IMR-90 (cell line): Measurements from ENCODE around the gene ADAM23. TPM values are rescaled to one million over a fixed set of nuclear protein-coding genes. Genes with fewer than 3 reads are reported as not detected.

Experiments used
- ATAC-seq: fragments of 200-7000 bp; cut with Tn5 transposase; 2 replicates; pipeline ENCODE4 v1.9.1; 2020; ENCODE audit warnings: low read depth, mild to moderate bottlenecking, moderate library complexity
- BruUV-seq: library from RNA; stranded (reverse); fragments of 400-500 nt; replicated peaks from 2 replicates; lab custom pipeline; 2021; lab: Mats Ljungman, UMichigan
- CTCF ChIA-PET: fragments of 300-600 bp; formaldehyde crosslinking; extraction: SDS; loops from one replicate; lab custom pipeline; 2021; ENCODE audit warnings: antibody characterized with exemption; lab: Yijun Ruan, JAX
- POLR2A ChIA-PET: fragments of 300-600 bp; sonication (Branson Sonifier 250); formaldehyde crosslinking; loops from one replicate; lab custom pipeline; 2022; ENCODE audit warnings: antibody characterized with exemption; ENCODE audit not compliant: unreplicated experiment; lab: Charles Lee
- DNase-seq: peaks from one replicate; pipeline ENCODE4 v3.0.0; 2013
- H2AFZ ChIP-seq: replicated peaks from 2 replicates; pipeline ENCODE3; 2013; ENCODE audit warnings: low read length, mild to moderate bottlenecking; ENCODE audit not compliant: poor library complexity
- H2AK5ac ChIP-seq: 2 replicates; pipeline ENCODE4 v1.6.1; 2013; ENCODE audit warnings: low read depth, low read length, inconsistent platforms
- H2AK9ac ChIP-seq: replicated peaks from 2 replicates; pipeline ENCODE3; 2013; ENCODE audit warnings: mild to moderate bottlenecking, low read depth, low read length, moderate library complexity; ENCODE audit not compliant: poor library complexity
- H2BK120ac ChIP-seq: 2 replicates; pipeline ENCODE4 v1.6.1; 2013; ENCODE audit warnings: low read depth, low read length, inconsistent platforms
- H2BK15ac ChIP-seq: 3 replicates; pipeline ENCODE4 v1.6.1; 2013; ENCODE audit warnings: low read depth, low read length, inconsistent platforms
- H2BK20ac ChIP-seq: 2 replicates; pipeline ENCODE4 v1.6.1; 2013; ENCODE audit warnings: low read depth, mild to moderate bottlenecking, inconsistent platforms, low read length, moderate library complexity
- H2BK5ac ChIP-seq: 2 replicates; pipeline ENCODE4 v1.6.1; 2013; ENCODE audit warnings: mild to moderate bottlenecking, low read depth, low read length, inconsistent platforms; ENCODE audit not compliant: poor library complexity, severe bottlenecking
- H3K14ac ChIP-seq: replicated peaks from 2 replicates; pipeline ENCODE4 v1.6.1; 2013; ENCODE audit warnings: low read depth, low read length, inconsistent platforms
- H3K18ac ChIP-seq: 2 replicates; pipeline ENCODE4 v1.6.1; 2013; ENCODE audit warnings: low read depth, low read length, control low read depth
- H3K23ac ChIP-seq: 2 replicates; pipeline ENCODE4 v1.6.1; 2013; ENCODE audit warnings: low read depth, low read length, inconsistent platforms
- H3K27ac ChIP-seq: 2 replicates; pipeline ENCODE4 v1.5.1; 2013; ENCODE audit warnings: mild to moderate bottlenecking, control low read depth, low read length; ENCODE audit not compliant: insufficient read depth
- H3K27me3 ChIP-seq: 2 replicates; pipeline ENCODE4 v1.6.1; 2013; ENCODE audit warnings: low read length; ENCODE audit not compliant: control insufficient read depth, insufficient read depth
- H3K36me3 ChIP-seq: 2 replicates; pipeline ENCODE4 v1.6.1; 2013; ENCODE audit warnings: low read length, mixed read lengths; ENCODE audit not compliant: control insufficient read depth, insufficient read depth
- H3K4ac ChIP-seq: 2 replicates; pipeline ENCODE4 v1.6.1; 2013; ENCODE audit warnings: low read depth, low read length, inconsistent platforms
- H3K4me1 ChIP-seq: 2 replicates; pipeline ENCODE4 v1.6.1; 2013; ENCODE audit warnings: low read length, mixed read lengths; ENCODE audit not compliant: control insufficient read depth, insufficient read depth
- H3K4me2 ChIP-seq: 2 replicates; pipeline ENCODE4 v1.6.1; 2013; ENCODE audit warnings: low read depth, mild to moderate bottlenecking, control low read depth, low read length, moderate library complexity
- H3K4me3 ChIP-seq: 2 replicates; pipeline ENCODE4 v1.5.1; 2013; ENCODE audit warnings: low read depth, mild to moderate bottlenecking, control low read depth, low read length, moderate library complexity; ENCODE audit not compliant: insufficient read depth
- H3K56ac ChIP-seq: 2 replicates; pipeline ENCODE4 v1.6.1; 2013; ENCODE audit warnings: low read length, inconsistent platforms; ENCODE audit not compliant: insufficient read depth; ENCODE audit errors: extremely low read depth
- H3K79me1 ChIP-seq, 2 experiments: 2 replicates each; pipeline ENCODE4 v1.6.1; 2013; ENCODE audit warnings: low read length in 2 of 2, inconsistent platforms in 1 of 2, low read depth in 1 of 2
- H3K9ac ChIP-seq: 2 replicates; pipeline ENCODE4 v1.6.1; 2013; ENCODE audit warnings: low read depth, low read length, control low read depth
- H3K9me1 ChIP-seq: 2 replicates; pipeline ENCODE4 v1.6.1; 2013; ENCODE audit warnings: low read length, inconsistent platforms; ENCODE audit not compliant: insufficient read depth
- H3K9me3 ChIP-seq: 2 replicates; pipeline ENCODE4 v1.6.1; 2013; ENCODE audit warnings: low read length; ENCODE audit not compliant: control insufficient read depth, insufficient read depth
- H4K20me1 ChIP-seq: 2 replicates; pipeline ENCODE4 v1.6.1; 2013; ENCODE audit warnings: low read length, inconsistent platforms; ENCODE audit not compliant: insufficient read depth
- H4K5ac ChIP-seq: 2 replicates; pipeline ENCODE4 v1.6.1; 2013; ENCODE audit warnings: mild to moderate bottlenecking, low read depth, low read length, control low read depth
- H4K8ac ChIP-seq, 2 experiments: 2 replicates each; pipeline ENCODE4 v1.6.1; 2013; ENCODE audit warnings: low read depth in 2 of 2, low read length in 2 of 2, control low read depth in 1 of 2, inconsistent platforms in 1 of 2
- H4K91ac ChIP-seq: 2 replicates; pipeline ENCODE4 v1.6.1; 2013; ENCODE audit warnings: low read depth, low read length, inconsistent platforms; ENCODE audit not compliant: insufficient read depth
- BHLHE40 ChIP-seq: fragments of 150-350 bp; IDR thresholded peaks from 2 replicates; pipeline ENCODE4 v1.6.1; 2016; ENCODE audit warnings: mild to moderate bottlenecking, low read depth, low read length
- FOS ChIP-seq: fragments of 150-350 bp; IDR thresholded peaks from 2 replicates; pipeline ENCODE4 v1.6.1; 2016; ENCODE audit warnings: low read depth, low read length
- MAZ ChIP-seq: IDR thresholded peaks from 2 replicates; pipeline ENCODE4 v1.6.1; 2012; ENCODE audit warnings: low read depth, mild to moderate bottlenecking, low read length, improper control_type of control experiment, moderate library complexity, borderline replicate concordance
- NFE2L2 ChIP-seq: fragments of 150-350 bp; IDR thresholded peaks from 2 replicates; pipeline ENCODE4 v1.6.1; 2016; ENCODE audit warnings: low read depth, mild to moderate bottlenecking, low read length
- POLR2A ChIP-seq: IDR thresholded peaks from 2 replicates; pipeline ENCODE4 v1.6.1; 2012; ENCODE audit warnings: mild to moderate bottlenecking, low read depth, low read length
- RFX5 ChIP-seq: IDR thresholded peaks from 2 replicates; pipeline ENCODE4 v1.8.0; 2012; ENCODE audit warnings: low read depth, mild to moderate bottlenecking, low read length, moderate library complexity
- WGBS, 2 experiments: methylation state at CpG; one replicate each; pipeline versions ENCODE4 v1.1.5 to v1.1.7; 2013; ENCODE audit warnings: missing lambda C conversion rate in 2 of 2; ENCODE audit not compliant: insufficient read length in 1 of 2; ENCODE audit errors: extremely low coverage in 2 of 2; 5-methylcytosine and 5-hydroxymethylcytosine counted together
- dilution Hi-C: fragments of 300-500 bp; cut with HindIII; formaldehyde crosslinking; loops from one replicate; pipeline ENCODE4 v1.14.3; 2018; ENCODE audit warnings: low sequenced_read_pairs; ENCODE audit not compliant: unreplicated experiment
- in situ Hi-C: fragments of 300-500 bp; cut with MboI; formaldehyde crosslinking; loops from 3 replicates; pipeline ENCODE4 v1.14.3; 2019; ENCODE audit warnings: low sequenced_read_pairs, inconsistent platforms, mixed read lengths
- intact Hi-C: fragments of 100-400 bp; cut with micrococcal nuclease; formaldehyde crosslinking; loops from 2 replicates; pipeline ENCODE4 v1.10.0; 2022
- polyA plus RNA-seq, 3 experiments: library from polyadenylated mRNA; depleted of rRNA; stranded (reverse); fragments of >200 nt; gene quantifications; 2 replicates each; pipeline ENCODE4 v1.2.3, GENCODE V29; 2012; ENCODE audit warnings: low replicate concordance in 1 of 3
- total RNA-seq: library from RNA; depleted of rRNA; stranded (reverse); fragments of >200 nt; gene quantifications from 2 replicates; pipeline ENCODE4 v1.2.3, GENCODE V29; 2012
- TF ChIP-seq, protein P1 (sequence below): fragments of 150-350 bp; IDR thresholded peaks from 2 replicates; pipeline ENCODE4 v1.6.1; 2017; ENCODE audit warnings: mild to moderate bottlenecking, antibody characterized with exemption, low read length, low read depth
- TF ChIP-seq, protein P2 (sequence below): conservative IDR thresholded peaks from 2 replicates; pipeline ENCODE4 v1.5.1; 2012; ENCODE audit warnings: mild to moderate bottlenecking, low read depth, low read length, improper control_type of control experiment

Gene ADAM23
- total and polyA plus RNA-seq, 2 of the 4 experiments (the other 2 are of a cell fraction) = 2.9 to 10.3 TPM

DNA sequence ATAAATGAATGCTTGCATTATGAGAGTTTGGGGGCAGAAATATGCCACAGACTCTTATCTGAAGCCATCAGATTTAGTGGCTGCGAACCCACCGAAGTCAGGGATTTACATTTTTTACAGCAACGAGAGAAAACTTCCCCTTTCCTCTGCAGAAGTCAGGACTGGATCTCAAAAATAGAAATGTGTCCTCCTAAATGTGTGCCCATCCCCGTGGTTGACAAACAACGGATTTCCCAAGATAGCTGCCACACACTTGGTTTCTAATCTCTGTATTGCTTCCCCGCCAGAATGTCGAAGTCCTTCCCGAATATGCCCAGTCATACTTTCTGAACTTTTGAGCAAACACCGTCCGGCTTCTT is 879 bp upstream of the ADAM23 start:
- ChIA-PET POLR2A (no interaction called here), CTCF (no interaction called here)
- Histone ChIP-seq H3K9me1 (no peaks in the 10 kb centered on the region), H3K4me2 (peak overlapping the region; percentile 69), H2AK5ac (no peak overlapping the region), H3K4me1 (no peaks in the 10 kb centered on the region), H3K9me3 (no peaks in the 10 kb centered on the region), H2AFZ (peak overlapping the region; percentile 91), H3K4ac (no peak overlapping the region), H4K8ac (no peak overlapping the region), H3K27me3 (peaks cover 24% of the 10 kb centered on the region), H3K27ac (no peak overlapping the region), H2BK120ac (no peak overlapping the region), H4K20me1 (no peaks in the 10 kb centered on the region), H3K18ac (no peak overlapping the region), H2BK20ac (no peak overlapping the region), H2AK9ac (no peak overlapping the region), H3K14ac (no peak overlapping the region), H3K4me3 (peak overlapping the region; percentile 79; the same call in 1 of the 2 replicates), H4K5ac (no peak overlapping the region), H3K23ac (0 out of 2 replicates have a peak overlapping the region, but pooled peaks have one; percentile 18), H2BK5ac (no peak overlapping the region), H3K9ac (no peak overlapping the region), H3K56ac (no peak overlapping the region), H3K79me1 (no peaks in the 10 kb centered on the region), H3K36me3 (no peaks in the 10 kb centered on the region), H4K91ac (no peak overlapping the region), H2BK15ac (no peak overlapping the region)
- TF ChIP-seq BHLHE40 (no peak), FOS (no peak), RFX5 (no peak), NFE2L2 (no peak), MAZ (no peak), POLR2A (no peak)
- TF ChIP-seq, protein P1, sequence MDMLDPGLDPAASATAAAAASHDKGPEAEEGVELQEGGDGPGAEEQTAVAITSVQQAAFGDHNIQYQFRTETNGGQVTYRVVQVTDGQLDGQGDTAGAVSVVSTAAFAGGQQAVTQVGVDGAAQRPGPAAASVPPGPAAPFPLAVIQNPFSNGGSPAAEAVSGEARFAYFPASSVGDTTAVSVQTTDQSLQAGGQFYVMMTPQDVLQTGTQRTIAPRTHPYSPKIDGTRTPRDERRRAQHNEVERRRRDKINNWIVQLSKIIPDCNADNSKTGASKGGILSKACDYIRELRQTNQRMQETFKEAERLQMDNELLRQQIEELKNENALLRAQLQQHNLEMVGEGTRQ = no peak
- TF ChIP-seq, protein P2, sequence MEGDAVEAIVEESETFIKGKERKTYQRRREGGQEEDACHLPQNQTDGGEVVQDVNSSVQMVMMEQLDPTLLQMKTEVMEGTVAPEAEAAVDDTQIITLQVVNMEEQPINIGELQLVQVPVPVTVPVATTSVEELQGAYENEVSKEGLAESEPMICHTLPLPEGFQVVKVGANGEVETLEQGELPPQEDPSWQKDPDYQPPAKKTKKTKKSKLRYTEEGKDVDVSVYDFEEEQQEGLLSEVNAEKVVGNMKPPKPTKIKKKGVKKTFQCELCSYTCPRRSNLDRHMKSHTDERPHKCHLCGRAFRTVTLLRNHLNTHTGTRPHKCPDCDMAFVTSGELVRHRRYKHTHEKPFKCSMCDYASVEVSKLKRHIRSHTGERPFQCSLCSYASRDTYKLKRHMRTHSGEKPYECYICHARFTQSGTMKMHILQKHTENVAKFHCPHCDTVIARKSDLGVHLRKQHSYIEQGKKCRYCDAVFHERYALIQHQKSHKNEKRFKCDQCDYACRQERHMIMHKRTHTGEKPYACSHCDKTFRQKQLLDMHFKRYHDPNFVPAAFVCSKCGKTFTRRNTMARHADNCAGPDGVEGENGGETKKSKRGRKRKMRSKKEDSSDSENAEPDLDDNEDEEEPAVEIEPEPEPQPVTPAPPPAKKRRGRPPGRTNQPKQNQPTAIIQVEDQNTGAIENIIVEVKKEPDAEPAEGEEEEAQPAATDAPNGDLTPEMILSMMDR = no peak
- 3% methylated on average over 6 of the region's 10 CpGs; no CpG with 5 or more reads in 1 of the 2 experiments for whole genome bisulfite sequencing, 2 experiments
- dilution Hi-C loops (no loop called here), intact Hi-C loops (loop anchor here (2.0 to 10.0 kb wide), 4 partner anchors 50 to 278 kb away; partner anchors contain the start of gene ZDBF2), in situ Hi-C loops (no loop called here)
- DNase-seq (no peak), ATAC-seq (no peak)
- BruUV-seq = no TSS peak
